Lower leg skin (tissue), 4 donors: ENCODE data around the gene KIF7. TPM values are rescaled to one million over a fixed set of nuclear protein-coding genes. Genes with fewer than 3 reads are reported as not detected.

Source experiments
- DNase-seq, 2 donors: peaks; one replicate each; pipeline ENCODE4 v3.0.0-alpha.2; 2019; ENCODE audit warnings: low spot score in 2 of 2
- H3K4me3 ChIP-seq: fragments of 200-600 bp; sonication (generic); 2 replicates; pipeline ENCODE4 v1.5.1; 2017; ENCODE audit warnings: mild to moderate bottlenecking, low read depth; ENCODE audit not compliant: poor library complexity, severe bottlenecking
- POLR2A ChIP-seq, 2 donors: fragments of 450-650 bp; IDR thresholded peaks; one replicate each; pipeline ENCODE4 v1.6.1; 2016 to 2017; ENCODE audit warnings: antibody characterized with exemption in 2 of 2, mild to moderate bottlenecking in 1 of 2, moderate library complexity in 1 of 2
- WGBS, 2 donors: methylation state at CpG; one replicate each; pipeline ENCODE4 v1.1.5; 2018; 5-methylcytosine and 5-hydroxymethylcytosine counted together
- intact Hi-C: fragments of 100-400 bp; cut with DNase I; formaldehyde crosslinking; loops from one replicate; pipeline ENCODE4 v1.15.0; 2023; ENCODE audit warnings: low total_unique reads
- total RNA-seq, 4 donors: library from RNA; depleted of rRNA; stranded (reverse); fragments of >200 nt; gene quantifications; one replicate each; pipeline ENCODE4 v1.1.0, GENCODE V29; 2016
- TF ChIP-seq, protein P1 (sequence below), 3 donors: fragments of 450-650 bp; IDR thresholded peaks; one replicate each; pipeline ENCODE4 v1.5.1; 2016; ENCODE audit warnings: antibody characterized with exemption in 3 of 3, mild to moderate bottlenecking in 3 of 3, moderate library complexity in 2 of 3

Gene KIF7
- total RNA-seq, 4 donors from 2014 or later: 1.3 to 3.7 (median 1.9) TPM

DNA sequence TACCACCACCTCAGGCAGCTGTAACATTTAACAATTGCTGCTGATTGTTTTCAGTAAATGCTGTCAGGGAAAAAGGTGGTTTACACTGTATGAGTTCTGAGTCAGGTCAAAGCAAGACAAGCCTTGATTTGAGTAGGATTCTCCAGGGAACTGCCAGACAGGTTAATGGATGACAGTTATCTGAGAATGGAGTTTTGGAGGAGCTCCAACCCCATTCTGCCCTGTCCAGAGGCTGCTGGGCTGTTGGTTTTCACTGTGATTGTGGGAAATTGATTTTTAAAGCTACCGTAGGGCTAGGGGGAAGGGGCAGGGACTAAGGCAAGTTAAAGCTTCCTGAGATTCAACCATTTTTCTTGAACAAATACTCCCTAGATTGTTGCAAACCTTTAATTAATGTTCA, 40.1 kb downstream of the KIF7 start:
- TF ChIP-seq, protein P1, sequence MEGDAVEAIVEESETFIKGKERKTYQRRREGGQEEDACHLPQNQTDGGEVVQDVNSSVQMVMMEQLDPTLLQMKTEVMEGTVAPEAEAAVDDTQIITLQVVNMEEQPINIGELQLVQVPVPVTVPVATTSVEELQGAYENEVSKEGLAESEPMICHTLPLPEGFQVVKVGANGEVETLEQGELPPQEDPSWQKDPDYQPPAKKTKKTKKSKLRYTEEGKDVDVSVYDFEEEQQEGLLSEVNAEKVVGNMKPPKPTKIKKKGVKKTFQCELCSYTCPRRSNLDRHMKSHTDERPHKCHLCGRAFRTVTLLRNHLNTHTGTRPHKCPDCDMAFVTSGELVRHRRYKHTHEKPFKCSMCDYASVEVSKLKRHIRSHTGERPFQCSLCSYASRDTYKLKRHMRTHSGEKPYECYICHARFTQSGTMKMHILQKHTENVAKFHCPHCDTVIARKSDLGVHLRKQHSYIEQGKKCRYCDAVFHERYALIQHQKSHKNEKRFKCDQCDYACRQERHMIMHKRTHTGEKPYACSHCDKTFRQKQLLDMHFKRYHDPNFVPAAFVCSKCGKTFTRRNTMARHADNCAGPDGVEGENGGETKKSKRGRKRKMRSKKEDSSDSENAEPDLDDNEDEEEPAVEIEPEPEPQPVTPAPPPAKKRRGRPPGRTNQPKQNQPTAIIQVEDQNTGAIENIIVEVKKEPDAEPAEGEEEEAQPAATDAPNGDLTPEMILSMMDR (IDR thresholded peaks at IDR 0.05): no peak
- no peak for TF ChIP-seq POLR2A (IDR thresholded peaks at IDR 0.05)
- 92 to 100% methylated on average over 1 of the region's 1 CpG for WGBS, 2 donors
- intact Hi-C loops: no loop called here
- DNase-seq: no peak
- H3K4me3 ChIP-seq: no peak overlapping the region

DNA sequence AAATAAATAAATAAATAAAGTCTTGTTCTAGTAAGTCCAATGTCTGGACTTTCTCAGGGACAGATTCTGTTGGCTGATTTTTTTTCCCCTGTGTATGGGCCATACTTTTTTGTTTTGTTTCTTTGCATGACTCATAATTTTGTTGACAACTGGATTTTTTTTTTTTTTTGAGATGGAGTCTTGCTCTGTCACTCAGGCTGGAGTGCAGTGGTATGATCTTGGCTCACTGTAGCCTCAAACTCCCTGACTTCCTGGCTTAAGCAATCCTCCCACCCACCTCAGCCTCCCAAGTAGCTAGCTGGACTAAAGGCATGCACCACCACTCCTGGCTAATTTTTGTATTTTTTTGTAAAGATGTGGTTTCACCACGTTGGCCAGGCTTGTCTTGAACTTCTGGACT, 41.1 kb downstream of the KIF7 start:
- TF ChIP-seq, protein P1 (IDR thresholded peaks at IDR 0.05): no peak
- no peak for TF ChIP-seq POLR2A (IDR thresholded peaks at IDR 0.05)
- intact Hi-C loops: no loop called here
- DNase-seq: no peak
- no peak overlapping the region for H3K4me3 ChIP-seq
- 100% methylated on average over 1 of the region's 1 CpG for WGBS, 2 donors

DNA sequence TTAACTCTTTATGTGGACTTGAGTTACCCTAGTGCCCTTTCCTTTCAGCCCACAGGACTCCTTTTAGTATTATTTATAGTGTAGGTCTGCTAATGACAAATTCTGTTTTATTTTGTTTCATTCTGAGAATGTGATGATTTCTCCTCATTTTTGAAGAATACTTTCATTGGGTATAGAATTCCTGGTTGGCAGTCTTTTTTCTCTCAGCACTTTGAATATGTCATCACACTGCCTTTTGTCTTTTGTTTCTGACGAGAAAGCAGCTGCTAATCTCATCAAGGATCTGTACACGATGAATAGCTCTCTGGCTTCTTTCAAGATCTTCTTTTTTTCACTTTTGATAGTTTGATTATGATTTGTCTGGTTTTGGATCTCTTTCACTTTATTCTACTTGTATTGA, 42.2 kb downstream of the KIF7 start:
- intact Hi-C loops: no loop called here
- no peak overlapping the region for H3K4me3 ChIP-seq
- WGBS, 2 donors: 81 to 94% methylated on average over 2 of the region's 2 CpGs
- no peak for TF ChIP-seq POLR2A (IDR thresholded peaks at IDR 0.05)
- TF ChIP-seq, protein P1 (IDR thresholded peaks at IDR 0.05): no peak
- no peak for DNase-seq

DNA sequence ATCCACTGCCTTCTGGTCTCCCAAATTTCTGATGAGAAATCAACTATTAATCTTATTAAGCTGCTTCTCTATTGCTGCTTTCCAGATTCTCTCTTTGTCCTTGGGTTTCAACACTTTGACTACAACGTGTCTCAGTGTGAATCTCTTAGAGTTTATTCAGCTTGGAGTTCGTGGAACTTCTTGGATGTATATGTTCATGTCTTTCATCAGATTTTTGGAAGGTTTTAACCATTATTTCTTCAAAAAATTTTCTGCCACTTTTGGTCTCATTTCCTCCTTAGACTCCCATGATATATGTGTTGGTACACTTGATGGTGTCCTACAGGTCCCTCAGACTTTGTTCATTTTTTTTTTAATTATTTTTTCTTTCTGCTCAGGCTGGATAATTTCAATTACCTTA, 44.0 kb downstream of the KIF7 start:
- no peak for DNase-seq
- WGBS, 2 donors: 96 to 97% methylated on average over 2 of the region's 2 CpGs
- H3K4me3 ChIP-seq: no peak overlapping the region
- intact Hi-C loops: no loop called here
- TF ChIP-seq, protein P1 (IDR thresholded peaks at IDR 0.05): no peak
- no peak for TF ChIP-seq POLR2A (IDR thresholded peaks at IDR 0.05)

DNA sequence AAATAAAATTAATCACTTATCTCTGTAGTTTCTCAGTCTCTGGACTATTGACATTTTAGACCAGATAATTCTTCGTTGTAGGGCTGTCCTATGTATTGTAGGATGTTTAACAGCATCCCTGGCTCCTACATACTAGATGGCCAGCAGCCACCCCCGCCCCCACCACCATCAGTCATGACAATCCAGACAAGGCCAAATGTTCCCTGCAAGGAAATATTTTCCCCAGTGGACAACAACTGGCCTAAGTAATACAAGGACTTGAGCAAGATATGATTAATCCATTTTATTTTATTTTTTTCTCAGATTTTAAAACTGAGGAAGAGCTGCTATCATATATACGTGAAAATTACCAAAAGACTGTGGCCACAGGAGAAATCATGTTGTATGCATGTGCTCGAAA, 56.2 kb downstream of the KIF7 start:
- TF ChIP-seq POLR2A (IDR thresholded peaks at IDR 0.05): no peak
- TF ChIP-seq, protein P1 (IDR thresholded peaks at IDR 0.05): no peak
- H3K4me3 ChIP-seq: no peak overlapping the region
- WGBS, 2 donors: 96 to 97% methylated on average over 4 of the region's 4 CpGs
- DNase-seq: no peak
- intact Hi-C loops: no loop called here

DNA sequence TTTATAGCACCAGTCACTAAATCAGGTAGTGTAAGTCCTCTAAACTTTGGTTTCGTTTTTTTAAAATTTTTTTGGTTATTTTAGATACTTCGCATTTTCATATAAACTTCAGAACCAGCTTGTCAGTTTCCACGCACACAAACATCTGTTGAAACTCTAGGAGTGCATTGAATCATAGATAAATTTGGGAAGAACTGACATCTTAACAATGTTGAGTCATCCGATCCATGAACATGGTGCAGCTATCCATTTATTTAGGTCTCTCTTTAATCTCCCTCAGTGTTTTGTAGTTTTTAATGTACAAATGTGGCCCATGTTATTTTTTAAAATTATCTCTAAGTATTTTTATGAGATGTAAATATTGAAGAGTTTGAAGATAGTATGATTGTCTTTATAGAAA, 62.2 kb downstream of the KIF7 start:
- 95 to 96% methylated on average over 4 of the region's 4 CpGs for WGBS, 2 donors
- intact Hi-C loops: no loop called here
- H3K4me3 ChIP-seq: no peak overlapping the region
- no peak for TF ChIP-seq POLR2A (IDR thresholded peaks at IDR 0.05)
- TF ChIP-seq, protein P1 (IDR thresholded peaks at IDR 0.05): no peak
- DNase-seq: no peak
